DOHH2 (cell line): ENCODE measurements around the gene PRKCD.
"Not testable (repeated sequence)": the region's sequence is repeated elsewhere in the genome, so short reads cannot be mapped to it uniquely, and the experiment has no call there.

Experiments
- H3F3A ChIP-seq: fragments of 200-600 bp; sonication (generic), shearing (Covaris generic); 2 replicates; pipeline ENCODE4 v1.6.0; 2016; ENCODE audit warnings: antibody characterized with exemption, mild to moderate bottlenecking; ENCODE audit not compliant: control insufficient read depth, insufficient read depth
- H3K27ac ChIP-seq: fragments of 200-600 bp; sonication (generic); 2 replicates; pipeline ENCODE4 v1.5.1; 2014; ENCODE audit warnings: low read depth, mild to moderate bottlenecking, low read length, moderate library complexity
- H3K27me3 ChIP-seq: fragments of 200-600 bp; sonication (generic); 2 replicates; pipeline ENCODE4 v1.6.1; 2014; ENCODE audit warnings: mild to moderate bottlenecking, low read length, mixed read lengths; ENCODE audit not compliant: control insufficient read depth
- H3K36me3 ChIP-seq: fragments of 200-600 bp; sonication (generic); 2 replicates; pipeline ENCODE4 v1.6.1; 2014; ENCODE audit warnings: mild to moderate bottlenecking, low read length, moderate library complexity, mixed read lengths; ENCODE audit not compliant: control insufficient read depth
- H3K4me1 ChIP-seq: fragments of 200-600 bp; sonication (generic); 2 replicates; pipeline ENCODE4 v1.6.1; 2014; ENCODE audit warnings: mild to moderate bottlenecking, low read length, mixed read lengths; ENCODE audit not compliant: control insufficient read depth
- H3K4me2 ChIP-seq: fragments of 200-600 bp; sonication (generic); 2 replicates; pipeline ENCODE4 v1.6.0; 2014; ENCODE audit warnings: mild to moderate bottlenecking, low read length, moderate library complexity
- H3K4me3 ChIP-seq: fragments of 200-600 bp; sonication (generic); 2 replicates; pipeline ENCODE4 v1.5.1; 2014; ENCODE audit warnings: mild to moderate bottlenecking, low read length, mixed read lengths
- H3K79me2 ChIP-seq: fragments of 200-600 bp; sonication (generic); 2 replicates; pipeline ENCODE4 v1.6.1; 2014; ENCODE audit warnings: mild to moderate bottlenecking, low read length, mixed read lengths; ENCODE audit not compliant: control insufficient read depth
- H3K9me2 ChIP-seq: fragments of 200-600 bp; sonication (generic); replicated peaks from 2 replicates; pipeline ENCODE4 v1.6.1; 2014; ENCODE audit warnings: mild to moderate bottlenecking, low read length, mixed read lengths; ENCODE audit not compliant: control insufficient read depth
- H3K9me3 ChIP-seq: fragments of 200-600 bp; sonication (generic); 2 replicates; pipeline ENCODE4 v1.6.1; 2014; ENCODE audit warnings: antibody characterized with exemption, low read length, mixed read lengths; ENCODE audit not compliant: control insufficient read depth, insufficient read depth
- H4K20me1 ChIP-seq: fragments of 200-600 bp; sonication (generic); 2 replicates; pipeline ENCODE4 v1.6.0; 2014; ENCODE audit warnings: low read depth, mild to moderate bottlenecking, antibody characterized with exemption, low read length, moderate library complexity; ENCODE audit not compliant: control insufficient read depth, insufficient read depth
- EZH2phosphoT487 ChIP-seq: fragments of 200-600 bp; sonication (generic); IDR thresholded peaks from 2 replicates; pipeline ENCODE4 v1.6.1; 2017; ENCODE audit warnings: borderline replicate concordance, mild to moderate bottlenecking, antibody characterized with exemption, low read length, moderate library complexity, mixed read lengths
- TF ChIP-seq, protein P1 (sequence below): fragments of 200-600 bp; sonication (generic); IDR thresholded peaks from one replicate; pipeline ENCODE4 v1.5.1; 2014; ENCODE audit warnings: antibody characterized with exemption, mild to moderate bottlenecking, low read depth, low read length; ENCODE audit not compliant: poor library complexity, severe bottlenecking

Gene PRKCD

DNA sequence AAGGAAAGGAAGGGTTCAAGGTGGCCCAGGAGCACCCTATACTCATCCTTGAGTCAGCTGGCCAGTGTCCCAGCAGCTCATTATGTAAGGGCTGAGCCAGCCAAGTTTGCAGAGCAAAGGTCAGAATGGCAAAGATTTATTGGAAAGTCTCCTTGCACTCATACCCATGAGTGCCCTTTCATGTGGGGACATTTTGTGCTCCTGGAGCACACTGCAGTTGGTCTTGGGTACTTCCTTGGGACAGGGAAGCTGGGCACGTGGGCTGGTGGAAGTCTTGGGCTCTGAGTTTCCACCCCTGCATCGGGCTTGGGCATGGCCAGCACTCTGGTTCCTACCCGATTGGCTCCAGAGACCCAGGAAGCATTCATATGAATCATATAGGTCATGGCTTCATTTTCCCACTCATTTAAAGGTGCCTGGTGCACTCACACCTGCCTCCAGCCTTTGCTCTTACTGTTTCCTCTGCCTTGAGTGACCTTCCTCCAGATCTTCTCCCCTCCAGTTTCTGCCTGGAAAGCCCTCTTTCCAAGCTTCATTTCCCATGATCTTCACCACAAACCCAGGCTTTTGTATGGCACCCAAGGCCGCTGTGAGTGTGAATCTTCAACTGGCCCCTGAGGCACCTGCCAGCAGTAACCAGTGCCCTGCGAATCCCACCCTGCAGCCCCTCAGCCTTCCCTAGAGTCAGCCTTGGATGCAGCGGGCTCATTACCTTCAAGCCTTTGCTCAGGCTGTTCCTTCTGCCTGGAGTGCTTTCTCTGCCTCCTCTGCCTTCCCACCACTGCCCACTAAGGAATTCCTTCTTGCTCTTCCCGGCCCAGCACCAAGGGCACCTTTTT lies 10.5 kb upstream of the PRKCD start:
- Histone ChIP-seq H3K4me2 (no peak overlapping the region), H3K9me3 (no peaks in the 10 kb centered on the region), H3F3A (no peaks in the 10 kb centered on the region), H4K20me1 (no peaks in the 10 kb centered on the region), H3K27me3 (no peaks in the 10 kb centered on the region), H3K4me3 (no peak overlapping the region), H3K36me3 (no peaks in the 10 kb centered on the region), H3K27ac (no peak overlapping the region), H3K9me2 (no peaks in the 10 kb centered on the region), H3K4me1 (no peaks in the 10 kb centered on the region), H3K79me2 (no peaks in the 10 kb centered on the region)
- TF ChIP-seq, protein P1, sequence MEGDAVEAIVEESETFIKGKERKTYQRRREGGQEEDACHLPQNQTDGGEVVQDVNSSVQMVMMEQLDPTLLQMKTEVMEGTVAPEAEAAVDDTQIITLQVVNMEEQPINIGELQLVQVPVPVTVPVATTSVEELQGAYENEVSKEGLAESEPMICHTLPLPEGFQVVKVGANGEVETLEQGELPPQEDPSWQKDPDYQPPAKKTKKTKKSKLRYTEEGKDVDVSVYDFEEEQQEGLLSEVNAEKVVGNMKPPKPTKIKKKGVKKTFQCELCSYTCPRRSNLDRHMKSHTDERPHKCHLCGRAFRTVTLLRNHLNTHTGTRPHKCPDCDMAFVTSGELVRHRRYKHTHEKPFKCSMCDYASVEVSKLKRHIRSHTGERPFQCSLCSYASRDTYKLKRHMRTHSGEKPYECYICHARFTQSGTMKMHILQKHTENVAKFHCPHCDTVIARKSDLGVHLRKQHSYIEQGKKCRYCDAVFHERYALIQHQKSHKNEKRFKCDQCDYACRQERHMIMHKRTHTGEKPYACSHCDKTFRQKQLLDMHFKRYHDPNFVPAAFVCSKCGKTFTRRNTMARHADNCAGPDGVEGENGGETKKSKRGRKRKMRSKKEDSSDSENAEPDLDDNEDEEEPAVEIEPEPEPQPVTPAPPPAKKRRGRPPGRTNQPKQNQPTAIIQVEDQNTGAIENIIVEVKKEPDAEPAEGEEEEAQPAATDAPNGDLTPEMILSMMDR = no peak
- TF ChIP-seq EZH2phosphoT487 = no peak

DNA sequence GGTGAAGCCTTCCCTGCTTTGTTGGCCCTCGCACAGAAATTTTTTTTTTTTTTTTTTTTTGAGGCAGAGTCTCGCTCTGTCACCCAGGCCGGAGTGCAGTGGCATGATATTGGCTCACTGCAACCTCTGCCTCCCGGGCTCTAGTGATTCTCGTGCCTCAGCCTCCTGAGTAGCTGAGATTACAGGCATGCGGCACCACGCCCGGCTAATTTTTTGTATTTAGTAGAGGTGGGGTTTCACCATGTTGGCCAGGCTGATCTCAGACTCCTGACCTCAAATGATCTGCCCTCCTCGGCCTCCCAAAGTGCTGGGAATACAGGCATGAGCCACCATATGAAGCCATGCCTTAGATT lies 9.9 kb upstream of the PRKCD start:
- H3K4me2 ChIP-seq, H3K9me2 ChIP-seq, H4K20me1 ChIP-seq, H3F3A ChIP-seq, H3K9me3 ChIP-seq, H3K79me2 ChIP-seq, H3K4me1 ChIP-seq, H3K27me3 ChIP-seq, H3K27ac ChIP-seq, H3K36me3 ChIP-seq, H3K4me3 ChIP-seq: not testable (repeated sequence)

DNA sequence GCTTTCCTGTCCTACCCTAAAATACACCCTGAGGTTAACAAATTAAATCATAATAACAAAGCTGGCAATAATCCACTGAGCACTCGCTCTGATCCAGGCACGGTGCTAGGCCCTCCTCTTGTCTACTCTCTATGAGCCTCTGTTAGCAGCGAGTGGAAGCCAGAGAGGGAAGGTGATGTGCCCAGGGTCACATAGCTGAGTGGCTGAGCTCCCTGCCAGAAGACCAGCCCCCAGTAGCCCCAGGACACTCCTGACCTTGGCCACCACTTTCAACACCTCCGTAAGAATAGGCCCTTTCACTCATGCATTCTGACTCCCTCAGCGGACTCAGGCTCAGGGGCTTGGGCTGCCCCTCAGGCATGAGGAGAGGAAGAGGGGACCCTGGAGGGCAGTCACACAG lies 9.5 kb upstream of the PRKCD start:
- Histone ChIP-seq H3K4me3 (no peak overlapping the region), H3F3A (no peaks in the 10 kb centered on the region), H3K4me2 (no peak overlapping the region), H3K36me3 (no peaks in the 10 kb centered on the region), H3K9me3 (no peaks in the 10 kb centered on the region), H3K79me2 (no peaks in the 10 kb centered on the region), H3K27ac (no peak overlapping the region), H4K20me1 (no peaks in the 10 kb centered on the region), H3K27me3 (no peaks in the 10 kb centered on the region), H3K9me2 (no peaks in the 10 kb centered on the region), H3K4me1 (no peaks in the 10 kb centered on the region)
- TF ChIP-seq EZH2phosphoT487 = no peak
- TF ChIP-seq, protein P1 = no peak

DNA sequence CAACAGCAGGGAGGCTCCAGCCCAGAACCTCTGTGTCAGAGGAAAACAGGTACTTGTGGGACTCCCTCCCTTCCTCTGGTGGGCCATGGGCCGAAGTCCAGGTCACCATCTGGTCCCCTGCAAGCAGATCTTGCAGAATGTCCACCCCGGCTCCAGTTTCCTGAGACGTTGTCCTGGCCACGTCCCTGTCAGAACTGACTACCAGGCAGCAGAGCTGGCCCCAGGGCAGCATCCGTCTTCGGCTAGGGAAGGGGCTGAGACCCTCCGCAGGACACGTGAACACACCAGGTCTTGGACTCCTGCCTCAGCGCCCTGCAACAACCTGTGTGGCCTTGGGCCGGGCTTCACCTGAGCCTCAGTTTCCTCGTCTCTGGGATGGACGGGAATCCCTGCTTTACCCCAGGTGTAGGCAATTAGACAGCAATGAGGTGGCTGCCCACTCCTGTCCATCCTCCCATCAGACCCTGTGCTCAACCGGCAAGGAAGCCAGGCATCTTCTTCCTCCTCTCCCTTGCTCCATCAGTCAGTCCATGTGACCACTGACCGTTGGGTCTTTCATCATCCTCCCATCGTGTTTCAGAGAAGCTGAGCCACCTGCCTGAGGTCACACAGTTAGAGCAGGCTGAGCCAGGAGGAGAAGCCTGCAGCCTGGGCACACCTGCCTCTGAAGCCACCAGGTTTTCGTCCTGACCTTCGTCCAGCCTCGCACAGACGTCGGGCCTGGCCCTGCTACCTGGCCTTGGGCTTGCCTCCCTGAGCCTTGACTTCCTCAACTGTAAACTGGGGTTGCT lies 8.9 kb upstream of the PRKCD start:
- Histone ChIP-seq H3K79me2 (no peaks in the 10 kb centered on the region), H3K9me3 (no peaks in the 10 kb centered on the region), H3K27ac (no peak overlapping the region), H3F3A (no peaks in the 10 kb centered on the region), H4K20me1 (no peaks in the 10 kb centered on the region), H3K4me2 (no peak overlapping the region), H3K36me3 (no peaks in the 10 kb centered on the region), H3K27me3 (peaks cover 3% of the 10 kb centered on the region), H3K4me1 (peaks cover 5% of the 10 kb centered on the region), H3K4me3 (no peak overlapping the region), H3K9me2 (no peaks in the 10 kb centered on the region)
- TF ChIP-seq EZH2phosphoT487 = no peak
- TF ChIP-seq, protein P1 = no peak
